ENCODE results near the gene KNG1. TPM values are rescaled to one million over a fixed set of nuclear protein-coding genes. Genes with fewer than 3 reads are reported as not detected.

KNG1 gene
- total and polyA plus RNA-seq, 2 of the 8 experiments (the other 6 are each of a cell fraction or from before 2014, with no cell fraction given), result 0.05 TPM; not detected in 1

GRCh38 chr3:186717039-186717457 is at the start of gene KNG1 (continued):
- TF ChIP-seq CHD7 (IDR thresholded peaks at IDR 0.05; ENCODE audit: insufficient replicate concordance, low read length) (no peak), CEBPB (IDR thresholded peaks at IDR 0.05; ENCODE audit: low read depth, low read length) (no peak), BCL11A (IDR thresholded peaks at IDR 0.05; ENCODE audit: low read depth in 2 of 2, low read length in 2 of 2) (no peak), YY1 (IDR thresholded peaks at IDR 0.05; ENCODE audit: low read depth, low read length) (no peak)
- TF ChIP-seq, protein P1, sequence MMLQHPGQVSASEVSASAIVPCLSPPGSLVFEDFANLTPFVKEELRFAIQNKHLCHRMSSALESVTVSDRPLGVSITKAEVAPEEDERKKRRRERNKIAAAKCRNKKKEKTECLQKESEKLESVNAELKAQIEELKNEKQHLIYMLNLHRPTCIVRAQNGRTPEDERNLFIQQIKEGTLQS (IDR thresholded peaks at IDR 0.05; ENCODE audit: insufficient read depth, low read depth, low read length), result no peak

Measured in H1 (cell line).